IPS DF 6.9 (cell line): Measurements from ENCODE around the gene SPTSSB.

Source experiments
- DNase-seq: peaks from one replicate; pipeline ENCODE4 v3.0.0-alpha.2; 2013; ENCODE audit warnings: low read depth, low spot score
- H3K27ac ChIP-seq: one replicate; pipeline ENCODE4 v1.5.1; 2013; ENCODE audit warnings: low read length, control low read depth
- H3K27me3 ChIP-seq: 2 replicates; pipeline ENCODE4 v1.6.1; 2013; ENCODE audit warnings: mild to moderate bottlenecking, low read length; ENCODE audit not compliant: control insufficient read depth, insufficient read depth
- H3K36me3 ChIP-seq: 2 replicates; pipeline ENCODE4 v1.6.1; 2013; ENCODE audit warnings: low read length; ENCODE audit not compliant: control insufficient read depth, insufficient read depth
- H3K4me1 ChIP-seq: 2 replicates; pipeline ENCODE4 v1.6.1; 2013; ENCODE audit warnings: low read length; ENCODE audit not compliant: control insufficient read depth, insufficient read depth
- H3K4me3 ChIP-seq: 2 replicates; pipeline ENCODE4 v1.5.1; 2013; ENCODE audit warnings: mild to moderate bottlenecking, low read length
- H3K9me3 ChIP-seq: 2 replicates; pipeline ENCODE4 v1.6.1; 2013; ENCODE audit warnings: low read length, inconsistent platforms; ENCODE audit not compliant: control insufficient read depth, insufficient read depth
- WGBS: extraction: QIAGEN DNeasy Blood & Tissue Kit; methylation state at CpG from one replicate; pipeline ENCODE4 v1.1.7; 2013; ENCODE audit warnings: mixed read lengths, missing lambda C conversion rate; ENCODE audit not compliant: insufficient read length, insufficient coverage; 5-methylcytosine and 5-hydroxymethylcytosine counted together

SPTSSB gene

GRCh38 chr3:161392853-161393252, 21.5 kb upstream of the SPTSSB start:
- H3K9me3 ChIP-seq = 0 out of 2 replicates have a peak, but pooled peaks cover 1% of the 10 kb centered on the region
- no peaks in the 10 kb centered on the region for H3K36me3 ChIP-seq
- no peaks in the 10 kb centered on the region for H3K4me1 ChIP-seq
- H3K27me3 ChIP-seq = no peaks in the 10 kb centered on the region
- WGBS = no CpG with 5 or more reads among the region's 1 CpG
- no peak overlapping the region for H3K4me3 ChIP-seq
- no peak overlapping the region for H3K27ac ChIP-seq
- DNase-seq = no peak

GRCh38 chr3:161390200-161390599, 18.9 kb upstream of the SPTSSB start:
- Histone ChIP-seq H3K36me3 (no peaks in the 10 kb centered on the region), H3K9me3 (0 out of 2 replicates have a peak, but pooled peaks cover 1% of the 10 kb centered on the region), H3K27me3 (no peaks in the 10 kb centered on the region), H3K4me1 (no peaks in the 10 kb centered on the region), H3K4me3 (no peak overlapping the region), H3K27ac (no peak overlapping the region)
- no peak for DNase-seq
- WGBS = no CpG with 5 or more reads among the region's 2 CpGs

DNA sequence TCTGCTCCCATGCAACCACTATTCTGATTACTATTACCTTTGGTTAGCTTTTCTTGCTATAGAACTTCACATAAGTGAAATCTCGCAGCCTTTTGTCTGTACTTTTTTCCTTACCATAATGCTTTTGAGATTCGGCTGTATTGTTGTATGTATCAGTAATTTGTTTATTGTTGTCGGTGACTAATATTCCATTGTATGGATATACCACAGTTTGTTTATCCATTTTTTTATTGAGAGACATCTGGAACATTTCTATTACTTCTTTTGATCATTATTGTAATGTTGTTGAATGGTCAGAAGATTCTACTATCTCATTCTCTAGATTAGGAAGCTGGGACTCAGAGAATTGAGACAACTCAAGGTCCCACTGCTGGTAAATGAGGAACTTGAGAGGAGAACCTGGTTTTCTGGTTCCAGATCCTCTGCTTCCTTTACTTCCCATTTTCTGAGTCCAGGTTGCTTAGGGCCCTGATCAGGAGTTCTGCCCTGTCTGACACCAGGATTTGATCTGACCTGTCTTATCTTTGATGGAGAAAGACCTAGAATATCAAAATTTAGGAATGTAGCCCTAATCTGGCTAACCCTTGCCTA, 18.2 kb upstream of the SPTSSB start:
- H3K4me1 ChIP-seq = no peaks in the 10 kb centered on the region
- H3K9me3 ChIP-seq = 0 out of 2 replicates have a peak, but pooled peaks cover 1% of the 10 kb centered on the region
- DNase-seq = no peak
- no peaks in the 10 kb centered on the region for H3K27me3 ChIP-seq
- H3K36me3 ChIP-seq = no peaks in the 10 kb centered on the region
- WGBS = no CpG with 5 or more reads among the region's 3 CpGs
- no peak overlapping the region for H3K4me3 ChIP-seq
- no peak overlapping the region for H3K27ac ChIP-seq

GRCh38 chr3:161388855-161389254, 17.5 kb upstream of the SPTSSB start:
- no peaks in the 10 kb centered on the region for H3K27me3 ChIP-seq
- H3K9me3 ChIP-seq = 0 out of 2 replicates have a peak, but pooled peaks cover 1% of the 10 kb centered on the region
- H3K36me3 ChIP-seq = no peaks in the 10 kb centered on the region
- H3K27ac ChIP-seq = no peak overlapping the region
- H3K4me3 ChIP-seq = no peak overlapping the region
- no peaks in the 10 kb centered on the region for H3K4me1 ChIP-seq
- no peak for DNase-seq

DNA sequence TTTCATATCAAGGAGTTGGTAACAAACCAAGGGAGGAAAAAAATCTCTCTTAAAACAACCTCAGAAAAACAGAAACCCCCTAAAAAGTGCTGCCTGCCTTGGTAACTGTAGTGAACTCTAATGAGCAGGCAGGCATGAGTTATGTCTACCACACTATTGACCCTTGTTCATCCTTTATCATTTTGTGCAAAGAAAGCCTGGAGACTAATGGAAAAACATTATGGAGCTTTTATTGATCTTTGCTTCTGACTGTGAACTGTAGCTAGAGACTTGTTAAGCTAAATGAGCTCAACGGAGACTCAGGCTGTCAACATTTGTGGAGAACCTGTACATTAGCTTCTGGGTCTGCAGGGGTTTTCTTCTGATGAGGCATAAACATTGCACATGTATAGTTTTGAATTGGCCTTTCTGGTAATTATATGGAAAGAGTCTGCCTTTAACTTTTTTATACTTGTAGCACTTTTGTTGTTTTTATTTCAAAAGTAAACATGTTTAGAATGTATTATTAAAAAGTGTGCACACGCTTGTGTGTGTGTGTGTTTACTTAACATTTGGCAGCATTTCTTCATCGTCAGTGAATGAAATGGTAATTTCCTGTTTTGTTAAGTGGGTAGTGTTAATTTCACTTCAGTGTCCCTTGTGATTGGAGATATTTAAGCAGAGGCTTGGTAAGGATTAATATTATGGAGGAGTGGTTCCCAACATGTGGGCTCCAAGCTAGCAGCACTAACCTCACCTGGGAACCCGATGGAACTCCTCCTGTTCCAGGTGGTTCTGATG, 15.9 kb upstream of the SPTSSB start:
- no peaks in the 10 kb centered on the region for H3K27me3 ChIP-seq
- no peak overlapping the region for H3K4me3 ChIP-seq
- H3K9me3 ChIP-seq = 0 out of 2 replicates have a peak, but pooled peaks cover 1% of the 10 kb centered on the region
- H3K36me3 ChIP-seq = no peaks in the 10 kb centered on the region
- WGBS = no CpG with 5 or more reads among the region's 4 CpGs
- H3K27ac ChIP-seq = no peak overlapping the region
- no peaks in the 10 kb centered on the region for H3K4me1 ChIP-seq
- no peak for DNase-seq

- Histone ChIP-seq H3K4me3 (peak overlapping the region; percentile 40; the same call in 1 of the 2 replicates), H3K4me1 (peaks cover 4% of the 10 kb centered on the region), H3K9me3 (no peaks in the 10 kb centered on the region), H3K27ac (no peak overlapping the region), H3K27me3 (no peaks in the 10 kb centered on the region), H3K36me3 (no peaks in the 10 kb centered on the region)
- no peak for DNase-seq
- no CpG with 5 or more reads among the region's 55 CpGs for WGBS
These were observed 1.3 kb upstream of the SPTSSB start for GRCh38 chr3:161372321-161373260.

DNA sequence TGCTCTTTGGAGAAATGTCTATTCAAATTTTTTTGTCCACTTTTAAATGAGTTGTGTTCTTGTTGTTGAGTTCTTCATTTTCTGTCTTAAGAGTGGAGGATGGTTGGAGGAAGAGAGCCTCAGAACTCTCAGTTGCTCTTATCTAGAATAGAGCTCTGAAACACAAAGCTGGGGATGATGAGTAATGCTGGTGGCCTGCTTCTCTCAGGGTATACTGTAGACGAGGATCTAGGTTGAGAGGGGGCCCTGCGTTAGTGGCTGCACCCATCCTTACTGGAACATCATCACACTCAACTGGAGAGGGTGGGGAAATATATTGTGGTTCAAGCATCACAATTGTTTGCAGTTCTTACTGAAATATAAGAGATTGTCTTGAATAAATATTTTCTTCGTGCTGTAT, 1.8 kb downstream of the SPTSSB start:
- WGBS = no CpG with 5 or more reads among the region's 3 CpGs
- no peaks in the 10 kb centered on the region for H3K4me1 ChIP-seq
- no peak for DNase-seq
- no peaks in the 10 kb centered on the region for H3K36me3 ChIP-seq
- H3K27ac ChIP-seq = no peak overlapping the region
- no peaks in the 10 kb centered on the region for H3K27me3 ChIP-seq
- H3K4me3 ChIP-seq = no peak overlapping the region
- H3K9me3 ChIP-seq = no peaks in the 10 kb centered on the region

DNA sequence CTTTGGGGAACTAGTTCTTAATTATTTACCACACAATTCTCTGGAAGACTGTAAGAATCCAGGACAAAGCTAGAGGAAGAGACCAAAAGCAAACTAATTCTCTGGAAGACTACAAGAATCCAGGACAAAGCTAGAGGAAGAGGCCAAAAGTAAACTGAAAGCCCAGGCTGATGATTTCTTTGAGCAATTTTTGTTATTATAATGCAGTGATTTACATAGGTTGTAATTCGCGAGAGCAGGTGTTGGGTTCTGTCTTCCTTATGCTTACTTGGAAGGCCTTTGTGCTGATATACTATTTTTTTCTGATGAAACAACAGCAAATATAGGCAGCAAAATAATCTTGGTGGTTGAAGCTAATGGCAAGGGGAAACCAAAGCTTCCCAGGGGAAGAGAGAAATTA, 5.2 kb downstream of the SPTSSB start:
- no peak for DNase-seq
- H3K4me1 ChIP-seq = no peaks in the 10 kb centered on the region
- no peak overlapping the region for H3K4me3 ChIP-seq
- no peaks in the 10 kb centered on the region for H3K9me3 ChIP-seq
- WGBS = no CpG with 5 or more reads among the region's 2 CpGs
- peak overlapping the region; percentile 94 for H3K27ac ChIP-seq
- H3K27me3 ChIP-seq = no peaks in the 10 kb centered on the region
- H3K36me3 ChIP-seq = no peaks in the 10 kb centered on the region

GRCh38 chr3:161358488-161358887, 12.8 kb downstream of the SPTSSB start:
- Histone ChIP-seq H3K4me1 (no peaks in the 10 kb centered on the region), H3K27me3 (no peaks in the 10 kb centered on the region), H3K36me3 (no peaks in the 10 kb centered on the region), H3K27ac (no peak overlapping the region), H3K4me3 (no peak overlapping the region), H3K9me3 (no peaks in the 10 kb centered on the region)
- DNase-seq = no peak

- Histone ChIP-seq H3K27me3 (no peaks in the 10 kb centered on the region), H3K4me3 (no peak overlapping the region), H3K27ac (no peak overlapping the region), H3K4me1 (no peaks in the 10 kb centered on the region), H3K9me3 (no peaks in the 10 kb centered on the region), H3K36me3 (no peaks in the 10 kb centered on the region)
- DNase-seq = no peak
- WGBS = no CpG with 5 or more reads among the region's 1 CpG
These were observed 15.0 kb downstream of the SPTSSB start for GRCh38 chr3:161356287-161356686.
